Astrocyte (in vitro differentiated cells and primary cell): ENCODE measurements around the gene PCDH8. TPM values are rescaled to one million over a fixed set of nuclear protein-coding genes. Genes with fewer than 3 reads are reported as not detected.

ENCODE experiments used
- DNase-seq: peaks from one replicate; pipeline ENCODE4 v3.0.0-alpha.2; 2010; ENCODE audit warnings: low read depth
- FAIRE-seq: peaks from 2 replicates; lab custom pipeline; 2011; peaks lifted over from hg19 to GRCh38; lab: Jason Lieb, UNC
- H2AFZ ChIP-seq: 2 replicates; pipeline ENCODE4 v1.6.0; 2012; ENCODE audit warnings: low read depth, low read length, inconsistent platforms
- H3K27ac ChIP-seq: 2 replicates; pipeline ENCODE4 v1.5.1; 2011; ENCODE audit warnings: low read depth, low read length, inconsistent platforms
- H3K27me3 ChIP-seq: 2 replicates; pipeline ENCODE4 v1.6.0; 2011; ENCODE audit warnings: low read length, inconsistent platforms; ENCODE audit not compliant: insufficient read depth
- H3K36me3 ChIP-seq: 2 replicates; pipeline ENCODE4 v1.5.1; 2011; ENCODE audit warnings: low read length, inconsistent platforms; ENCODE audit not compliant: insufficient read depth
- H3K4me1 ChIP-seq: 2 replicates; pipeline ENCODE4 v1.5.1; 2011; ENCODE audit warnings: low read length, inconsistent platforms; ENCODE audit not compliant: insufficient read depth
- H3K4me2 ChIP-seq: 2 replicates; pipeline ENCODE4 v1.6.0; 2012; ENCODE audit warnings: low read length, inconsistent platforms
- H3K4me3 ChIP-seq: 2 replicates; pipeline ENCODE4 v1.5.1; 2011; ENCODE audit warnings: low read depth, mild to moderate bottlenecking, low read length, inconsistent platforms; ENCODE audit not compliant: insufficient read depth
- H3K79me2 ChIP-seq: 2 replicates; pipeline ENCODE4 v1.6.0; 2012; ENCODE audit warnings: mild to moderate bottlenecking, low read length, inconsistent platforms; ENCODE audit not compliant: insufficient read depth
- H3K9ac ChIP-seq: 2 replicates; pipeline ENCODE4 v1.6.0; 2012; ENCODE audit warnings: mild to moderate bottlenecking, low read length, inconsistent platforms
- H3K9me3 ChIP-seq: 2 replicates; pipeline ENCODE4 v1.5.1; 2012; ENCODE audit warnings: low read depth, mild to moderate bottlenecking, low read length, inconsistent platforms; ENCODE audit not compliant: insufficient read depth
- H4K20me1 ChIP-seq: 2 replicates; pipeline ENCODE4 v1.6.0; 2012; ENCODE audit warnings: low read length, inconsistent platforms; ENCODE audit not compliant: insufficient read depth
- H3K27ac Mint-ChIP-seq: one replicate; pipeline ENCODE4 v1.8.0; 2021; ENCODE audit warnings: mild to moderate bottlenecking, mixed read lengths; ENCODE audit not compliant: unreplicated experiment
- H3K27me3 Mint-ChIP-seq: one replicate; pipeline ENCODE4 v1.8.0; 2021; ENCODE audit warnings: low read depth, mixed read lengths; ENCODE audit not compliant: unreplicated experiment
- H3K36me3 Mint-ChIP-seq: one replicate; pipeline ENCODE4 v1.8.0; 2021; ENCODE audit warnings: low read depth, mixed read lengths; ENCODE audit not compliant: unreplicated experiment
- H3K4me1 Mint-ChIP-seq: one replicate; pipeline ENCODE4 v1.8.0; 2021; ENCODE audit warnings: low read depth, mixed read lengths; ENCODE audit not compliant: unreplicated experiment
- H3K4me3 Mint-ChIP-seq: one replicate; pipeline ENCODE4 v1.8.0; 2021; ENCODE audit warnings: mild to moderate bottlenecking, moderate library complexity, mixed read lengths; ENCODE audit not compliant: unreplicated experiment
- H3K9me3 Mint-ChIP-seq: one replicate; pipeline ENCODE4 v1.8.0; 2021; ENCODE audit warnings: mild to moderate bottlenecking, mixed read lengths; ENCODE audit not compliant: unreplicated experiment
- CTCF ChIP-seq: IDR thresholded peaks from 2 replicates; pipeline ENCODE4 v1.5.1; 2011; ENCODE audit warnings: low read depth, mild to moderate bottlenecking, inconsistent platforms, low read length, moderate library complexity; ENCODE audit not compliant: insufficient read depth
- EZH2 ChIP-seq: IDR thresholded peaks from 2 replicates; pipeline ENCODE4 v1.6.1; 2012; ENCODE audit warnings: mild to moderate bottlenecking, low read length, inconsistent platforms; ENCODE audit not compliant: insufficient read depth
- total RNA-seq: library from RNA; stranded (reverse); gene quantifications from 2 replicates; pipeline ENCODE4 v1.2.1, GENCODE V29; 2021

Gene PCDH8
- total RNA-seq, 1 donor from 2014 or later: 1.9 TPM

- no peaks in the 10 kb centered on the region for H3K27me3 ChIP-seq
Observed at GRCh38 chr13:52800856-52801255, 47.6 kb downstream of the PCDH8 start.

GRCh38 chr13:52798770-52799430 lies 49.5 kb downstream of the PCDH8 start:
- Histone ChIP-seq H3K4me1 (peaks cover 4% of the 10 kb centered on the region), H3K9ac (no peak overlapping the region), H3K36me3 (no peaks in the 10 kb centered on the region), H3K4me2 (no peak overlapping the region), H3K27me3 (no peaks in the 10 kb centered on the region), H3K4me3 (no peak overlapping the region), H3K79me2 (no peaks in the 10 kb centered on the region), H3K27ac (no peak overlapping the region), H4K20me1 (no peaks in the 10 kb centered on the region), H3K9me3 (no peaks in the 10 kb centered on the region), H2AFZ (no peak overlapping the region)
- TF ChIP-seq CTCF (no peak), EZH2 (no peak)
- Mint-ChIP-seq H3K36me3 (no peaks in the 10 kb centered on the region), H3K27ac (no peak overlapping the region), H3K4me1 (peaks cover 5% of the 10 kb centered on the region), H3K9me3 (no peaks in the 10 kb centered on the region), H3K4me3 (no peak overlapping the region), H3K27me3 (peaks cover 9% of the 10 kb centered on the region)
- DNase-seq (no peak), FAIRE-seq (no peak)

More at GRCh38 chr13:52800856-52801255, 47.6 kb downstream of the PCDH8 start:
- H3K4me3 Mint-ChIP-seq: no peak overlapping the region
- H3K36me3 ChIP-seq: no peaks in the 10 kb centered on the region
- peaks cover 9% of the 10 kb centered on the region for H3K4me1 Mint-ChIP-seq
- H3K27ac ChIP-seq: no peak overlapping the region
- H3K4me1 ChIP-seq: peaks cover 11% of the 10 kb centered on the region
- H3K27ac Mint-ChIP-seq: no peak overlapping the region
- no peak overlapping the region for H3K4me3 ChIP-seq
- peaks cover 5% of the 10 kb centered on the region for H3K27me3 Mint-ChIP-seq
- H3K9me3 ChIP-seq: no peaks in the 10 kb centered on the region
- no peak for TF ChIP-seq EZH2
- no peak for TF ChIP-seq CTCF
- H3K4me2 ChIP-seq: no peak overlapping the region
- no peaks in the 10 kb centered on the region for H3K36me3 Mint-ChIP-seq
- no peaks in the 10 kb centered on the region for H3K9me3 Mint-ChIP-seq
- no peaks in the 10 kb centered on the region for H3K79me2 ChIP-seq
- FAIRE-seq (no peak), DNase-seq (no peak)
- H3K9ac ChIP-seq: no peak overlapping the region
- H4K20me1 ChIP-seq: no peaks in the 10 kb centered on the region
- H2AFZ ChIP-seq: no peak overlapping the region

GRCh38 chr13:52797176-52797575 lies 51.3 kb downstream of the PCDH8 start:
- FAIRE-seq (no peak), DNase-seq (no peak)
- Histone ChIP-seq H2AFZ (no peak overlapping the region), H3K9ac (no peak overlapping the region), H3K27ac (no peak overlapping the region), H3K9me3 (no peaks in the 10 kb centered on the region), H3K27me3 (no peaks in the 10 kb centered on the region), H3K4me2 (no peak overlapping the region), H3K79me2 (no peaks in the 10 kb centered on the region), H3K36me3 (no peaks in the 10 kb centered on the region), H3K4me3 (no peak overlapping the region), H4K20me1 (no peaks in the 10 kb centered on the region), H3K4me1 (no peaks in the 10 kb centered on the region)
- TF ChIP-seq EZH2 (no peak), CTCF (no peak)
- H3K27ac Mint-ChIP-seq: no peak overlapping the region
- H3K4me3 Mint-ChIP-seq: no peak overlapping the region
- no peaks in the 10 kb centered on the region for H3K4me1 Mint-ChIP-seq
- H3K36me3 Mint-ChIP-seq: no peaks in the 10 kb centered on the region
- peaks cover 9% of the 10 kb centered on the region for H3K27me3 Mint-ChIP-seq
- no peaks in the 10 kb centered on the region for H3K9me3 Mint-ChIP-seq
